GM19395 (cell line): Measurements from ENCODE around the gene PIK3R1.
A peak's percentile ranks its signal among the peaks of the same experiment; 100 is the strongest.
"Not testable (repeated sequence)": the region's sequence is repeated elsewhere in the genome, so short reads cannot be mapped to it uniquely, and the experiment has no call there.

Source experiments
- ATAC-seq: cut with Tn5 transposase; IDR thresholded peaks from one replicate; pipeline ENCODE4 v1.9.1; 2021; ENCODE audit warnings: mild to moderate bottlenecking, moderate library complexity; ENCODE audit not compliant: unreplicated experiment

Gene PIK3R1

DNA sequence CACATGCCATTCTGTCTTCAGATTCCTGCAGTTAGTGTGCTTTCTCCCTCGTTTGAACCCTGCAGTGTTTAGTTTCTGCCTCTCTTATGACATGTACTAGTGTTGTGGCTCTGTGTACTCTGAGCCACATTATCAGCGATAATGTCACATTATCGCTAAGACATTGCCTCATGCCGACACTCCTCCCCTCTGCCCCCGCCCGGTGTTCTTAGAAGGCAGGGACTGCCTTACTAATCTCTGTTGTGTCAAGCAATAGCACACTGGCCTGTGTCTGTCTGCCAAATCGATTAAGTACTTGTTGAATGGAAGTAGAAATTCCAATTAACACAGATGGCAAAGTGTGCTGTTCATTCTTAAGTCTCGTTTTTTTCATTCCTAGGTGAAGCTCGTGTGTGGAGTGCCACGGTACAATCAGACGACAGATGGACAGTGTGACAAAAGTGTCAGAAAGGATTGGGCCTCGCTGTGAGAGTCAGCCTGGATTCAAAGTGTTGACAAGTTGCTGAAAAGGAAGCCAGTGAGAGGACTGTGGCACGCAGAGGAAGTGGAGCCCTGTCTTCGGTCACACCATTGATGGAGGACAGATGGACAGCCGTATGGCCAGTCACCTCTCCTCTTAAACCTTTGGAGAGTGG, 10.5 kb downstream of the PIK3R1 start:
- no peak for ATAC-seq

- ATAC-seq, result no peak
Observed at GRCh38 chr5:68226546-68227073, 11.1 kb downstream of the PIK3R1 start.

GRCh38 chr5:68227532-68228160, 12.1 kb downstream of the PIK3R1 start:
- no peak for ATAC-seq

- no peak for ATAC-seq
Observed at GRCh38 chr5:68229416-68229815, 13.9 kb downstream of the PIK3R1 start.

- no peak for ATAC-seq
Observed at GRCh38 chr5:68230285-68230684, 14.7 kb downstream of the PIK3R1 start.

DNA sequence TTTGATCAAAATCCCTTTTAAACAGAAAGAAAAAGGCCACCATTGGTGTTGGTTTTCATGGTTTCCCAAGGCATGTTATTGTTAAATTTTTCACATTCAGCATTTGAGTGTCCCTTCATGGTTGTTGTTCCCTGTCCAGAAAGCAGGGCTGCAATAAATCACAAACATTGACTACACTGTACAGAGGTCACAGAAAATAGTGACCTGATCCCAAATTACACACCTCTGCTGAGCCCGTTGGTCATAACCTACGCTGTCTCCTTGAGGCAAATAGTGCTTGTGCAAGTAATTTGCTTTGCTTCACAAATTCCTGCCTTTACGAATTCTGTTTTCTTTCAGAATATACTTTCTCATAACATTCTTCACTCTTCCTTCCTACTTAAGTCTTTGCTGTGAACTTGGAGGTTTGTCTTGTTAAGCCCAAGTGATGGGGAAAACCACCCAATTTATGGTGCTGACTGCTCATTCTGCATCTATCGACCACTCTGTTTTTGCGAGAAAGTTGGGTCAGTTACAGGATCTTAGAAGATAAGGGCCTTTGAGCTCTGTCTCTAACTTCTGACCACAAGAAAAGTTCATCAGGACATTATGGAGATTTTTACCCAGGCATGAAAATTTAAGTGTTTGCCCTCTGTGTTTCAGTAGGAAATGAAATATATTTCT, 16.0 kb downstream of the PIK3R1 start:
- ATAC-seq, result no peak

- no peak for ATAC-seq
Observed at GRCh38 chr5:68232277-68232676, 16.7 kb downstream of the PIK3R1 start.

DNA sequence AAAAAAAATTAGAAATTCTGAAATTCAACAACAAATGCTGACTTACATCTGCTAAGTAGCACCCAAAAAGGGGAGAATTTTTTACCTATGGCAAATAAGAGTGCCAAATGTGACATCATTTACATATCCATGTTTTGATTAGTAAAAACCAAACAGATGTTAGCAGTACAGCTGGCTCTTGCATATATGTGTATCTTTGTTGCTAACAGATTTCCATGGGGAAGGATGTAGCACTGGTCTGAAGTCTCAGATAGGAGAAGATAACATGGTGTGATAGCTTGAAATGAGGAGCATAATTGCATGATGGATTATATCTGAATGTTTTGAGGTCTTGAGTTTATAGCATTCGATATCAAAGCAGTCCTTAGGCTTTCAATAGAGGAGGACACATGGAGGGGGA, 17.5 kb downstream of the PIK3R1 start:
- no peak for ATAC-seq

GRCh38 chr5:68235229-68235628, 19.7 kb downstream of the PIK3R1 start:
- ATAC-seq, result not testable (repeated sequence)

DNA sequence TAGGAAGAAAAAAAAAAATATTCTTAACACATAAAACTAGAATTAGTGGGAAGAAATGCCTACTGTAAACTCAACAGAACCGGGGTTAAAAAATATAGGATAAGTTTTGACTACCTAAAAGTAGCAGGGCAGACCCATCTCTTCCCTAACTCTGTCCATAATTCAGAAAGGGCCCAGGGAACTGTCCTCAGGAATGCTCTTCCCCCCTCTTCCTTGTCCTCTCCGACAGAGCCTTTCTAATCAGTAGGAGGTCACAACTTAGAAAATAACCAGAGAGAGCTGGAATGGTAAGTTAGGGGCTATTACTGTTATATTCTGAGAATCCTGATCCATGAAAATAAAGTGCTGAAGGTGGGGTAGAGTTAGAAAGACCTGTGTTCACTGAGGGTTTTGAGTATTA, 22.2 kb downstream of the PIK3R1 start:
- no peak for ATAC-seq

- ATAC-seq, result peak; percentile 94
Observed at GRCh38 chr5:68239487-68239886, 23.9 kb downstream of the PIK3R1 start.

- ATAC-seq, result peak; percentile 73
Observed at GRCh38 chr5:68240202-68240601, 24.6 kb downstream of the PIK3R1 start.

DNA sequence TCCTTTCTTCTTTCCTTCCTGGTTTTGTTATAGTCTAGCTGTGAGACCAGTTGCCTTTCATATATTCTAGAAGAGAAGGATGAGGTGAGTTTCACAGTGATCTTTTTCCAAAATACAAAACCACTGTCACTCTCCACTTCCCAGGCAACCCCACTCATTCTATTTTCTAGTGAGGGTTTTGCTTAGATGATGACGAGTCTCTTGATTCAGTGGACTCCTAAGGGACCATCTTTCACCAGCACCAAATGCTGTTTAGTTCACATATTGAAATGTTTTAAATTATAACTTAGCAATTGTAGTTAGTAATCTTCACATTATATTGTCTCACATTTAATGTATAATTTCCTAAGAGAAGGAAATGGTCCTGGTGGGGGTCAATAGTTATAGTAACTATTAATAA, 25.2 kb downstream of the PIK3R1 start:
- ATAC-seq, result no peak

GRCh38 chr5:68242743-68243142, 27.2 kb downstream of the PIK3R1 start:
- ATAC-seq, result no peak

DNA sequence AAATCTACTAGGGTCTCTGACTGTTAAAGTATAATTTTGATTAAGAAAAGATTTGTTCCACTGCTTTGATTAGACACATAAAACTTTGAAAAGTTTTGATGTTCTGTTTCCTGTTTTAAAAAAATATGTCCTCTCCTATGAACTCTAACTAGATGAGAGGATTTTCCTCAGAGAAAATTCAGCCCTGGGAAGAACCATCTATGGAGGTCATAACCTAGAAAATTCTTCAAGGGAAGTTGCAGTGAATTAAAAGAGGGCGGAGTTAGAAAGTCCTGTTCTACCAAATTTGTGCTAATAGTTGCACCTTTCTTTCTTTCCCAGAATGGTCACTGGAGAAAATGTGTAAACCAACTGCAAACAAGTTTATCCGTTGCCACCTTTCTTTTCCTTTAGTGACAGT, 27.7 kb downstream of the PIK3R1 start:
- ATAC-seq, result no peak

GRCh38 chr5:68243681-68244080, 28.1 kb downstream of the PIK3R1 start:
- ATAC-seq, result no peak

GRCh38 chr5:68245319-68245718, 29.8 kb downstream of the PIK3R1 start:
- no peak for ATAC-seq

DNA sequence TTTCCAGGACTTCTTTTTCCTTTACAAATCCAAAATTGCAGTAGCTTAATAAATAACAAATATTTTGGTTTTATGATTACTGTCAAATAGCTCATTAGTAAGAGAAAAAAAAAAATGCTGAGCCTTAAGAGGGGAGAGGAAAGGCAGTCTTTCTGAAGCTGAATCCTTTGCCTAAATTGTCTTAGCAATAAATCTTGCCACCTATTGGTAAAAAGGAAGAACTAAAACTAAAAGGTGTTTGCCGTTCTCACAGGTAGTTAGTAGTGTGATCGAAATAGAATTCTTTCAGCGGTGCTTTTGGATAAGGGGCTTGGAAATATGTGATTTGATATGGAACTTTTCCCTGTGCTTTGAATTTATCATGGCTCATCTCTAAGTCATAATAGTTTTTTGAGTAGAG, 31.2 kb downstream of the PIK3R1 start:
- no peak for ATAC-seq

DNA sequence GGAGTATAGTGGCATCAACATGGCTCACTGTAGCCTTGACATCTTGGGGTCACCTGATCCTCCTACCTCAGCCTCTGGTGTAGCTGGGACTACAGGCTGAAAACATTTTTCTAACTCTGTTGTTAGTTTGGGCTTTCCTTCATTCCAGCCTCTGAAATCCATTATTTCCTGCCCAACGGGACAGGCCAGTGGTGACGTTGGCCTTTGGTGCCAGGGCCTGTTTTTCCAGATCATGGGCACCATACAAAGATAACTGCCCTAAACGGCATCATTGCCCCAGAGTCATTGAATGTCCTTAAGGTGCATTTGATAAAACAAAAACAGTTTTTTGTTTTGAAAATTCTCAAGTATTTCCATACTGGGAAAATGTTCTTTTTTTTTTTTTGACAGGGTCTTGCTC, 32.1 kb downstream of the PIK3R1 start:
- ATAC-seq, result no peak

- no peak for ATAC-seq
Observed at GRCh38 chr5:68248896-68249295, 33.3 kb downstream of the PIK3R1 start.

DNA sequence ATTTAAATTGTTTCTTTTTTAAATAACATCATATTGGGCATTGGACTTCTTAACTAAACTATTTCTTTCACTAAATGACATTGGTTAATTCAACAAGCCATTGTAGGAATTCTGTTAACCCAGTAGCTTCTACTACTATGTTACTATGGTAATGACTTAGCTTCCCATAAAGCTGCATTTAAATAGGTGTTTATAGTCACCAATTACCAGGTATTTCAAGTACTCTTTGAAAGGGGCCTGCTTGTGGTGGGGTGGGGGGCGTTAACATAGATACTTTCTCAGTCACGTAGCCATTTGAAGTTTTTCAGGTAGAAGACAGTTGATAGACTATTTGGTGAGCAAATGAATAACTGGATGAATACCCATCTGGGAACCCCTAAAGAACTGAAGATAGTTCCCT, 34.0 kb downstream of the PIK3R1 start:
- ATAC-seq, result no peak

DNA sequence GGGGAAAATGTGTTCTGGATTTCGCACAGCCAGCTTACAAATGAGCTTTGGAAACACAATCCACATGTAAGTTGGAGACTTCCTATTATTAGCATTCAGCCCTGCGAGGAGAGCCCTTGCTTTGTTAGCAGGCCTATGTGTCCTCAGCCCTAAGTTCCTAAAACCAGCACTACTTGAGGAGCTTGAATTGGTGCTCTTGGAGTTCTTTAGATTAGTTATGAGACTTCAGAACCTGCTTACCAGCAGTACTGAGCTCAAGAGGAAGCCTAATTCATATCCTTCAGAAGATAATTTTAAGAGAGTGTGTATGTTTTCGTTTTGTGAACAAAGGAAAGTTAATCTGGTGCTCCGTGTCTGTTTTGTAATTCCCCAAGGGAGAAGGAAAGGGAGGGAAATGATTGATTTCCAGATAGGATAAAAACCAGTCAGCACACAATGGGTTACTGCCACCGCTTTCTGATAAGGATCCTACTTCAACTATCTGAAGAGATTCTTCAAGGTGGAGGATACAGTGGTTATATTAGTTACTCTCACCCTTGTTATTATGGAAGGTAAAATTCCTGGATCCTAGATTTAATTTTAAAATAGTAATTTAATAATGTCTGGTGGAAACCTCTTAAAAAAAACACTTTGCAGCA, 35.2 kb downstream of the PIK3R1 start:
- ATAC-seq, result no peak
